Cardiac fibroblast (primary cell): ENCODE results near the gene ATAD5.

ENCODE experiments used
- DNase-seq, 2 donors: peaks; one replicate each; pipeline versions ENCODE4 v3.0.0 to v3.0.0-alpha.2; 2010; ENCODE audit warnings: low read depth in 2 of 2
- H3K4me3 ChIP-seq, 2 donors: replicated peaks in 1 of 2; 1 replicate in 1 of 2; 2 replicates in 1 of 2; pipeline ENCODE4 v1.5.1; 2011; ENCODE audit warnings: low read depth in 2 of 2, low read length in 2 of 2, mild to moderate bottlenecking in 2 of 2, moderate library complexity in 1 of 2
- TF ChIP-seq, protein P1 (sequence below): IDR thresholded peaks from one replicate; pipeline ENCODE4 v1.5.1; 2011; ENCODE audit warnings: low read depth, mild to moderate bottlenecking, low read length, inconsistent platforms

The ATAD5 gene, protein sequence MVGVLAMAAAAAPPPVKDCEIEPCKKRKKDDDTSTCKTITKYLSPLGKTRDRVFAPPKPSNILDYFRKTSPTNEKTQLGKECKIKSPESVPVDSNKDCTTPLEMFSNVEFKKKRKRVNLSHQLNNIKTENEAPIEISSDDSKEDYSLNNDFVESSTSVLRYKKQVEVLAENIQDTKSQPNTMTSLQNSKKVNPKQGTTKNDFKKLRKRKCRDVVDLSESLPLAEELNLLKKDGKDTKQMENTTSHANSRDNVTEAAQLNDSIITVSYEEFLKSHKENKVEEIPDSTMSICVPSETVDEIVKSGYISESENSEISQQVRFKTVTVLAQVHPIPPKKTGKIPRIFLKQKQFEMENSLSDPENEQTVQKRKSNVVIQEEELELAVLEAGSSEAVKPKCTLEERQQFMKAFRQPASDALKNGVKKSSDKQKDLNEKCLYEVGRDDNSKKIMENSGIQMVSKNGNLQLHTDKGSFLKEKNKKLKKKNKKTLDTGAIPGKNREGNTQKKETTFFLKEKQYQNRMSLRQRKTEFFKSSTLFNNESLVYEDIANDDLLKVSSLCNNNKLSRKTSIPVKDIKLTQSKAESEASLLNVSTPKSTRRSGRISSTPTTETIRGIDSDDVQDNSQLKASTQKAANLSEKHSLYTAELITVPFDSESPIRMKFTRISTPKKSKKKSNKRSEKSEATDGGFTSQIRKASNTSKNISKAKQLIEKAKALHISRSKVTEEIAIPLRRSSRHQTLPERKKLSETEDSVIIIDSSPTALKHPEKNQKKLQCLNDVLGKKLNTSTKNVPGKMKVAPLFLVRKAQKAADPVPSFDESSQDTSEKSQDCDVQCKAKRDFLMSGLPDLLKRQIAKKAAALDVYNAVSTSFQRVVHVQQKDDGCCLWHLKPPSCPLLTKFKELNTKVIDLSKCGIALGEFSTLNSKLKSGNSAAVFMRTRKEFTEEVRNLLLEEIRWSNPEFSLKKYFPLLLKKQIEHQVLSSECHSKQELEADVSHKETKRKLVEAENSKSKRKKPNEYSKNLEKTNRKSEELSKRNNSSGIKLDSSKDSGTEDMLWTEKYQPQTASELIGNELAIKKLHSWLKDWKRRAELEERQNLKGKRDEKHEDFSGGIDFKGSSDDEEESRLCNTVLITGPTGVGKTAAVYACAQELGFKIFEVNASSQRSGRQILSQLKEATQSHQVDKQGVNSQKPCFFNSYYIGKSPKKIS (N-terminal part only)

DNA sequence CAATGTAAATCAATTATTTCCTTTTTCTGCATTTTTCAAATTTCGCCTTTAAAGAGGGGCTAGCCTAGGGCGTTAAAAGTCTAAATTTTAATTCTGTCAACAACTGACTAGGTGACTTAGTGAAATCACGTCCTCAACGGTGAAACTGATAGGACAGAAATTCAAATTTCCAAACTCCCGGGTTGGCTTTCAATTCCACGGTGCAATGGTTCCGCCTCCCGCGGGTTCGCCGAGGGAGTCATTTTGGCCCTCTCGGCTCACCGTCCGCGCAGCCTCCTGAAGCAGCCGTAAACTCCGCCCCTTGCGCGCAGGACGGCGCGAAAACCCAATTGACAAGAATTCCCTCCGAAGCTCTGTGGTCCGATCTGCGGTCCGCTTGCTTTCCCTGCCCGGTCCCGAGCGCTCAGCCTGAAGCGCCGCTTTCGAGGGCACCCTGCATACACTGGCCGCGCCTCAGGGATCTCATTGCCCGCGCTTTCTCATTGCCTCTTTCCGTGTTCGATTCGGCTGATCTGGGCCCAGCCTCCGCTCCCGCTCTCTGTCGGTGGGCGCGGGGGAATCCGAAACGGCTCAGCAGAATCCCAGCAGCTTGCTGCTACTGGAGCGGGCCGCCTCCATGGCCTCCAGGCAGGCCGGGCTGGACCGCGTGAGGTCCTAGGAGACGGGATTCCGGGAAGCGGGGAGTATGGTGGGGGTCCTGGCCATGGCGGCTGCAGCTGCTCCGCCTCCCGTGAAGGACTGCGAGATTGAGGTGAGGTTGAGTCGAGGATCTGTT is at the start of gene ATAD5:
Gene ATAD5 (plus strand): TSS at position 304 of the 775 bp plus-strand sequence. CDS start 382 bp downstream, at position 686.
- DNase-seq, result peak; percentile 93 to 94
- H3K4me3 ChIP-seq, result peak within 1 kb of the TSS; percentile 74 to 96
- TF ChIP-seq, protein P1, sequence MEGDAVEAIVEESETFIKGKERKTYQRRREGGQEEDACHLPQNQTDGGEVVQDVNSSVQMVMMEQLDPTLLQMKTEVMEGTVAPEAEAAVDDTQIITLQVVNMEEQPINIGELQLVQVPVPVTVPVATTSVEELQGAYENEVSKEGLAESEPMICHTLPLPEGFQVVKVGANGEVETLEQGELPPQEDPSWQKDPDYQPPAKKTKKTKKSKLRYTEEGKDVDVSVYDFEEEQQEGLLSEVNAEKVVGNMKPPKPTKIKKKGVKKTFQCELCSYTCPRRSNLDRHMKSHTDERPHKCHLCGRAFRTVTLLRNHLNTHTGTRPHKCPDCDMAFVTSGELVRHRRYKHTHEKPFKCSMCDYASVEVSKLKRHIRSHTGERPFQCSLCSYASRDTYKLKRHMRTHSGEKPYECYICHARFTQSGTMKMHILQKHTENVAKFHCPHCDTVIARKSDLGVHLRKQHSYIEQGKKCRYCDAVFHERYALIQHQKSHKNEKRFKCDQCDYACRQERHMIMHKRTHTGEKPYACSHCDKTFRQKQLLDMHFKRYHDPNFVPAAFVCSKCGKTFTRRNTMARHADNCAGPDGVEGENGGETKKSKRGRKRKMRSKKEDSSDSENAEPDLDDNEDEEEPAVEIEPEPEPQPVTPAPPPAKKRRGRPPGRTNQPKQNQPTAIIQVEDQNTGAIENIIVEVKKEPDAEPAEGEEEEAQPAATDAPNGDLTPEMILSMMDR, result no peak

DNA sequence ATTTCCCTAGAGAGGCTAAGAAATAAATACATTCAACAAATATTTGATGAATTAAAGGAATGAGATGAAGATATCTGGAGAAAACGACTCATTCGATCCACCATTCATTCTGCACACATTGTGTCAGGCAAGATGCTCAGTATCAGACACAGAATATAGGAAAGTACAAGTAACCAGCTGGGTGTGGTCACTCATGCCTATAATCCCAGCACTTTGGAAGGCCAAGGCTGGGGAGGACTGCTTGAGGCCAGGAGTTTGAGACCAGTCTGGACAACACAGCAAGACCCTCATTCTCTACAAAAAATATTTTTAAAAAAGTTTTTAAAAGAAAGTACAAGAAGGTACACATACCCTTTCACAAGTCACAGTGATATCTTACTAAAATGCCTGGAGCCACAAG is 49.6 kb upstream of the ATAD5 start:
- DNase-seq, result peak in 1 of 2 donors; percentile 19
- no peak overlapping the region for H3K4me3 ChIP-seq
- TF ChIP-seq, protein P1, result no peak

DNA sequence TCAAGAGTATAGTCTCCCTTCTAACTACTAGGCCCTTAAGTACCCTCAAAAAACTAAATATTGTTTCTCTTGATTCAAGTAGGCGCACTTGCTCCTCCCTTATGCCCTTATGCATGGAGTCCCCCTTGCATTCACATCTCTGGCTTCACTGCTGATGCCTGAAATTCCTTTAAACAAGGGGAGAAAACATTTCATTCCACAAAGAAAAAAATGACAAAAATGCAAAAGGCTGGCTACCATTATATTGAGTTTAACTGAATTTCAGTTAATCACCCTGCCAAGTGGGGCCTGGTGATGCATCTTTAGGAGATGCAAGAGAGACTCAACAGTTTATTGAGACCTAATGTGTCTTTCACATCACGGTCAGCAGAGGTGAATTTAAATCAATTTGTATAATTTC is 42.8 kb upstream of the ATAD5 start:
- TF ChIP-seq, protein P1, result no peak

DNA sequence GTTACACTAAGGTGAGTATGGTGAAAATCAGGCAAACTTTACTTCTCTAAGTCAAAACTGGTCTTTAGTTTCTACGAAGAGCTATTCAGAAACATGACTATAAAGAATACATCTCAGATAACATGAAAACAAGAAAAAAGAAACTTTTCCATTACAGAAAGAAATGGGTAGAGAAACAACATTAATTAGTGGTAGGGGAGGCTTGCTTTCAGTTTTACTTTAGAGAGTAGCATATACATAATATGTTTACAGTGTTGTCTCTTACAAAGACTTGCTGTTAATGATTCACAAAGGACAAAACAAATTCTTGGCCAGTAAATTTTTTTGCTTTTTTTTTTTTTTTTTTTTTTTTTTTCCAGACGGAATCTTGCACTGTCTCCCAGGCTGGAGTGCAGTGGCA is 41.5 kb upstream of the ATAD5 start:
- DNase-seq, result no peak
- TF ChIP-seq, protein P1, result no peak
- H3K4me3 ChIP-seq, result no peak overlapping the region

More for the DNA sequence above, 42.8 kb upstream of the ATAD5 start:
- peak in 1 of 2 donors; percentile 16 for DNase-seq
- no peak overlapping the region for H3K4me3 ChIP-seq

DNA sequence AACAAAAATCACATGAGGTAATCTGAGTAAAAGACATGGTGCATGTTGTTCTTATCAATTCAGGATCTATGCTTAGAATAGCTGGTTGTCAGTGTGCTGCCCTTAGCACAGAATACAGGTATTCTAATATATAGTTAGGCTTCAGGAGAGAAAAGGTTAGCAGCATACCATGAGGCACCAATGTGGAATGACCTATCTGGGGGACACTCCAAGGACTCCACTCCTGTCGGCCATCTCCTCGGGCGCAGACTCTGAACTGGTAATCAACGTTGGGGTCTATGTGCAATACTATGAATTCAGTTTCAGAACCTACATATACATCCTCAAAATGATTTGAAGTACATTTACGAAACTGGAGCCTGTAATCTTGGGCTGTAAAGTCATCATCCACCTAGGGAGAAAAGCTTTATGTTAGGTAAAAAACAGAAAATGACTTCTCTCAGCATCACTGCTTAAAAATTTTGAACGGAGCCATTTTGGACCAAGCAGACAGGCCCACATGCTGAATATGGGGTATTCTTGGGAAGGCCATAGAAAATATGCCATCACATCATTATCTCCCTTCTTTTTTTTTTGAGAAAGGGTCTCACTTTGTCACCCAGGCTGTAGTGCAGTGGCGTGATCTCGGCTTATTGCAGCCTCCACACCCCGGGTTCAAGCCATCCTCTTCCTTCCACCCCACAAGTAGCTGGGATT is 38.3 kb upstream of the ATAD5 start:
- H3K4me3 ChIP-seq, result no peak overlapping the region
- DNase-seq, result no peak
- TF ChIP-seq, protein P1, result no peak
